ENCODE measurements around the gene SMIM44.

SMIM44 gene

GRCh38 chr19:3441089-3441985 is 41.9 kb downstream of the SMIM44 start:
- in situ Hi-C loops (cut with MboI; ENCODE audit: low pct_unique_long_range_greater_than_20kb, low sequenced_read_pairs, unreplicated experiment), result no loop called here
- TF ChIP-seq, protein P1, sequence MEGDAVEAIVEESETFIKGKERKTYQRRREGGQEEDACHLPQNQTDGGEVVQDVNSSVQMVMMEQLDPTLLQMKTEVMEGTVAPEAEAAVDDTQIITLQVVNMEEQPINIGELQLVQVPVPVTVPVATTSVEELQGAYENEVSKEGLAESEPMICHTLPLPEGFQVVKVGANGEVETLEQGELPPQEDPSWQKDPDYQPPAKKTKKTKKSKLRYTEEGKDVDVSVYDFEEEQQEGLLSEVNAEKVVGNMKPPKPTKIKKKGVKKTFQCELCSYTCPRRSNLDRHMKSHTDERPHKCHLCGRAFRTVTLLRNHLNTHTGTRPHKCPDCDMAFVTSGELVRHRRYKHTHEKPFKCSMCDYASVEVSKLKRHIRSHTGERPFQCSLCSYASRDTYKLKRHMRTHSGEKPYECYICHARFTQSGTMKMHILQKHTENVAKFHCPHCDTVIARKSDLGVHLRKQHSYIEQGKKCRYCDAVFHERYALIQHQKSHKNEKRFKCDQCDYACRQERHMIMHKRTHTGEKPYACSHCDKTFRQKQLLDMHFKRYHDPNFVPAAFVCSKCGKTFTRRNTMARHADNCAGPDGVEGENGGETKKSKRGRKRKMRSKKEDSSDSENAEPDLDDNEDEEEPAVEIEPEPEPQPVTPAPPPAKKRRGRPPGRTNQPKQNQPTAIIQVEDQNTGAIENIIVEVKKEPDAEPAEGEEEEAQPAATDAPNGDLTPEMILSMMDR (IDR thresholded peaks at IDR 0.05; ENCODE audit: extremely low read depth, insufficient read depth, missing control alignments), result no peak
- no peak for DNase-seq (ENCODE audit: low spot score)

- DNase-seq (ENCODE audit: low spot score), result peak; percentile 81
- TF ChIP-seq, protein P1 (IDR thresholded peaks at IDR 0.05; ENCODE audit: extremely low read depth, insufficient read depth, missing control alignments), result peak; percentile 70
- in situ Hi-C loops (cut with MboI; ENCODE audit: low pct_unique_long_range_greater_than_20kb, low sequenced_read_pairs, unreplicated experiment), result no loop called here
Observed at GRCh38 chr19:3440082-3440481, 43.2 kb downstream of the SMIM44 start.

- TF ChIP-seq, protein P1 (IDR thresholded peaks at IDR 0.05; ENCODE audit: extremely low read depth, insufficient read depth, missing control alignments), result no peak
- in situ Hi-C loops (cut with MboI; ENCODE audit: low pct_unique_long_range_greater_than_20kb, low sequenced_read_pairs, unreplicated experiment), result loop anchor here (5.0 kb wide), 1 partner anchor 103 kb away; no protein-coding TSS in a partner anchor
- peak; percentile 97 for DNase-seq (ENCODE audit: low spot score)
Observed at GRCh38 chr19:3434630-3435553, 48.3 kb downstream of the SMIM44 start.

DNA sequence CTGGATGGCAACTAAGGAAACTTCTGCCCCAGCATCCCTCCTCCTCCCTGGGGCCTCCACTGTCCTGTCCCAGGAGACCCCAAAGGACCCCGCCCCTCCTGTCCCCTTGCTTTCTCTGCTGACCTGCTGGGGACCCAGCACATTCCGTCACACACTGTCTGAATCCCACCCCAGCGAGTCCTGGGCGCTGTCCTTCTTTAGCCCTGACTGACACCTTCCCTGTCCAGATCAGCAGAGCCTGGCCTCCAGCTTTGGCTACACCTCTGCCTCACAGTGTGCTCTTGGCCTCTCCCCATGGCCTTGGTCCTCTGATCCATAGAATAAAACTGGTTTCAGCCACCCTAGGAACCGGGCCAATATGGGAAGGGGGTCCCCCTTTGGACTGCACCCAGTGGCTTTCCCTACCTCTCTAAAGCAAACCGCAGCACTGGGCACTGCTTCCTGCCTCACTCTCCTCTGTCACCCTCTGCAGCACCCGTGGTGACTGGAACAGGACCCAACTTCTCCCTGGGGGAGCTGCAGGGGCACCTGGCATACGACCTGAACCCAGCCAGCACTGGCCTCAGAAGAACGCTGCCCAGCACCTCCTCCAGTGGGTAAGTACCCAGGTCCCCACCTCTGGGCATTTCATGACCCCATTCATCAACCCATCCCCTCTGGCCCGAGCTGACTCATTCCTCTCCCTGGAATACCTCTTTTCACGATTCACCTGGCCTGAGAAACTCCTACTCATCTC is 49.3 kb downstream of the SMIM44 start:
- in situ Hi-C loops (cut with MboI; ENCODE audit: low pct_unique_long_range_greater_than_20kb, low sequenced_read_pairs, unreplicated experiment), result loop anchor here (5.0 kb wide), 1 partner anchor 102 kb away; no protein-coding TSS in a partner anchor
- DNase-seq (ENCODE audit: low spot score), result no peak
- TF ChIP-seq, protein P1 (IDR thresholded peaks at IDR 0.05; ENCODE audit: extremely low read depth, insufficient read depth, missing control alignments), result no peak

GRCh38 chr19:3433313-3433712 is 49.9 kb downstream of the SMIM44 start:
- TF ChIP-seq, protein P1 (IDR thresholded peaks at IDR 0.05; ENCODE audit: extremely low read depth, insufficient read depth, missing control alignments), result no peak
- DNase-seq (ENCODE audit: low spot score), result no peak
- in situ Hi-C loops (cut with MboI; ENCODE audit: low pct_unique_long_range_greater_than_20kb, low sequenced_read_pairs, unreplicated experiment), result loop anchor here (5.0 kb wide), 1 partner anchor 101 kb away; no protein-coding TSS in a partner anchor

All from GM13977 (cell line).